ENCODE results near the gene SELENOM. TPM values are rescaled to one million over a fixed set of nuclear protein-coding genes. Genes with fewer than 3 reads are reported as not detected.
"Not testable (repeated sequence)": the region's sequence is repeated elsewhere in the genome, so short reads cannot be mapped to it uniquely, and the experiment has no call there.

Gene SELENOM
- total RNA-seq, 1 experiment from 2014 or later: 2.0 TPM

DNA sequence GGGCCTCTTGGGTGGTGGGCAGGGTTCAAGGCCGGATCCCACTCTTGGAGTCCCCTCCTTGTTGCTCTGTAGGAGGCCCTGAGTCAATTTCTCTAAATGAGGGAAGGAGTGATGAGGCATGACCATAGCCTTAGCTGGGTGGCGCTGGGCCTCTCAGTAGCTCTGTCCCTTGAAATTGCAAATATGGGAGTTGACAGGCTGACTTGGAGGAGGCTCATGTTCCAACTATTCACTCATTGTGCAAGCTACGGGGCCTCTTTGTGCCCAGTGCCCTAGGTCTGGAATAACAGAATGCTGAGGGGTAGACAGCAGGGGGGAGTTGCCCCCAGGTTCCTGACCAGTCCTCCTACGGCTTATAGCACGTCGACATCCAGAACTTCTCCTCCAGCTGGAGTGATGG is 8.0 kb downstream of the SELENOM start:
- no peaks in the 10 kb centered on the region for H3K9me3 Mint-ChIP-seq (ENCODE audit: unreplicated experiment)
- no peak overlapping the region for H3K4me3 Mint-ChIP-seq (ENCODE audit: unreplicated experiment)
- Histone ChIP-seq H3K4me1 (no peaks in the 10 kb centered on the region), H3K27me3 (replicated peaks; ENCODE audit: control insufficient read depth, insufficient read depth, low read length) (no peaks in the 10 kb centered on the region), H3K36me3 (ENCODE audit: control insufficient read depth, insufficient read depth, low read length) (no peaks in the 10 kb centered on the region; the same call in none of the 2 replicates), H3K4me3 (ENCODE audit: low read depth, low read length) (no peak overlapping the region), H3K9me3 (no peaks in the 10 kb centered on the region)
- intact Hi-C loops (cut with micrococcal nuclease; ENCODE audit: unreplicated experiment): no loop called here
- BruUV-seq (replicated peaks): no TSS peak
- no peaks in the 10 kb centered on the region for H3K4me1 Mint-ChIP-seq (ENCODE audit: low read depth, unreplicated experiment)
- POLR2A ChIA-PET: no interaction called here
- H3K27ac Mint-ChIP-seq (ENCODE audit: unreplicated experiment): no peak overlapping the region
- H3K36me3 Mint-ChIP-seq (ENCODE audit: insufficient read depth, unreplicated experiment): peaks cover 13% of the 10 kb centered on the region
- H3K27me3 Mint-ChIP-seq (ENCODE audit: insufficient read depth, unreplicated experiment): no peaks in the 10 kb centered on the region
- TF ChIP-seq, protein P1, sequence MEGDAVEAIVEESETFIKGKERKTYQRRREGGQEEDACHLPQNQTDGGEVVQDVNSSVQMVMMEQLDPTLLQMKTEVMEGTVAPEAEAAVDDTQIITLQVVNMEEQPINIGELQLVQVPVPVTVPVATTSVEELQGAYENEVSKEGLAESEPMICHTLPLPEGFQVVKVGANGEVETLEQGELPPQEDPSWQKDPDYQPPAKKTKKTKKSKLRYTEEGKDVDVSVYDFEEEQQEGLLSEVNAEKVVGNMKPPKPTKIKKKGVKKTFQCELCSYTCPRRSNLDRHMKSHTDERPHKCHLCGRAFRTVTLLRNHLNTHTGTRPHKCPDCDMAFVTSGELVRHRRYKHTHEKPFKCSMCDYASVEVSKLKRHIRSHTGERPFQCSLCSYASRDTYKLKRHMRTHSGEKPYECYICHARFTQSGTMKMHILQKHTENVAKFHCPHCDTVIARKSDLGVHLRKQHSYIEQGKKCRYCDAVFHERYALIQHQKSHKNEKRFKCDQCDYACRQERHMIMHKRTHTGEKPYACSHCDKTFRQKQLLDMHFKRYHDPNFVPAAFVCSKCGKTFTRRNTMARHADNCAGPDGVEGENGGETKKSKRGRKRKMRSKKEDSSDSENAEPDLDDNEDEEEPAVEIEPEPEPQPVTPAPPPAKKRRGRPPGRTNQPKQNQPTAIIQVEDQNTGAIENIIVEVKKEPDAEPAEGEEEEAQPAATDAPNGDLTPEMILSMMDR (IDR thresholded peaks at IDR 0.05; ENCODE audit: insufficient read depth in 1 of 2, low read depth in 1 of 2, low read length in 1 of 2, severe bottlenecking in 1 of 2, unreplicated experiment in 1 of 2): no peak
- CTCF ChIA-PET: interaction anchor here (0.7 kb wide), 1 partner anchor 131 kb away, joined by 3 read pairs; no protein-coding TSS in a partner anchor
- DNase-seq: no peak

DNA sequence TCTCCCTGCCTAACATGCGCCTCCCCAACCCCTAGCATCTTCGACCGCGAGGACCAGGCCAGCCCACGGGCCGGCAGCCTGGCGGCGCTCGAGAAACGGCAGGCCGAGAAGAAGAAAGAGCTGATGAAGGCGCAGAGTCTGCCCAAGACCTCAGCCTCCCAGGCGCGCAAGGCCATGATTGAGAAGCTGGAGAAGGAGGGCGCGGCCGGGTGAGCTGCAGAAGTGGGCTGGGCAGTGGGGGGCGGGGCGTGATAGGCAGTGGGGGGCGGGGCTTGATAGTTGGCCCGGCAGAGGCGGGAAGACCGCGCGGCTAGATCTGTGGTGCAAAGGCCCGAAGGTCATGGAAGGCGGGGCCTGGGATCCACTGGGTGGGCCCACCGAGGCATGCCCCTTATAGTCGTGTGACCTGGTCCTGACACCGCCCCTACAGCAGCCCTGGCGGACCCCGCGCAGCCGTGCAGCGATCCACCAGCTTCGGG is 8.7 kb downstream of the SELENOM start:
- Mint-ChIP-seq H3K4me3 (ENCODE audit: unreplicated experiment) (no peak overlapping the region), H3K36me3 (ENCODE audit: insufficient read depth, unreplicated experiment) (peaks cover 13% of the 10 kb centered on the region), H3K4me1 (ENCODE audit: low read depth, unreplicated experiment) (no peaks in the 10 kb centered on the region), H3K27me3 (ENCODE audit: insufficient read depth, unreplicated experiment) (no peaks in the 10 kb centered on the region), H3K9me3 (ENCODE audit: unreplicated experiment) (no peaks in the 10 kb centered on the region), H3K27ac (ENCODE audit: unreplicated experiment) (no peak overlapping the region)
- Histone ChIP-seq H3K36me3 (ENCODE audit: control insufficient read depth, insufficient read depth, low read length) (no peaks in the 10 kb centered on the region; the same call in none of the 2 replicates), H3K27me3 (replicated peaks; ENCODE audit: control insufficient read depth, insufficient read depth, low read length) (no peaks in the 10 kb centered on the region), H3K4me1 (no peaks in the 10 kb centered on the region), H3K9me3 (no peaks in the 10 kb centered on the region), H3K4me3 (ENCODE audit: low read depth, low read length) (no peak overlapping the region)
- CTCF ChIA-PET: interaction anchor here (0.7 kb wide), 1 partner anchor 132 kb away, joined by 3 read pairs; no protein-coding TSS in a partner anchor
- intact Hi-C loops (cut with micrococcal nuclease; ENCODE audit: unreplicated experiment): no loop called here
- POLR2A ChIA-PET: no interaction called here
- TF ChIP-seq, protein P1 (IDR thresholded peaks at IDR 0.05; ENCODE audit: insufficient read depth in 1 of 2, low read depth in 1 of 2, low read length in 1 of 2, severe bottlenecking in 1 of 2, unreplicated experiment in 1 of 2): no peak
- no peak for DNase-seq
- no TSS peak for BruUV-seq (replicated peaks)

DNA sequence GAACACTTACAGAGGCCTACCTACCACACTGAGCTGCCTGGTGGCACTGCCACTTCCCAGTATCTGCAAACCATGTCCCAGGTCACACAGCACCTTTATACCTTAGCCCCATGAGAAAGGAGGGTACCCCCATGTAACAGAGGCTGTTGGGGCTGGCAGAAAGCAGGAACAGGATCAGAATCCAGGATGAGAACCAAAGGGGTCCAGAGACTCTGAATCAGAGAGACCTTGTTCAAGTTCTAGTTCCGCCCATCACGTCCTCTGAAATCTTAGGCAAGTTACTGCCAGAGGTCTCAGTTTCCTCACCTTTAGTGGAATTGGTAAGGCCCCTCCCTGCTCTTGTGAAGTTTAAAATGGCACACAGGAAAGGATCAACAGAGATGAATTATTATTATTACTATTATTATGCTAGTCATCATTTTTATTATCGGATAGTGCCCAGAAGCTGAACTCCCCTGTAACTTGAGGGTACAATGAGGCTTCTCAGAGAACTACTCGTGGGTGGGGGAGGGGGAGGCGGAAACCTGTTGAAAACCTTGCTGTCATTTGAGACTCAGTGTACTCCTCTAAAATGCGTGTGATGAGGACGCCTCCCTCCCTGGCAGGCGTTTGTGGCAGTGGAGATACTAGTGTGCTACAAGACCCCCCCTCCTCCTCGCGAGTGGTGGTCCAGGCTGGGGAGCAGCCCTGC is 9.3 kb downstream of the SELENOM start:
- Histone ChIP-seq H3K9me3 (no peaks in the 10 kb centered on the region), H3K4me3 (ENCODE audit: low read depth, low read length) (no peak overlapping the region), H3K36me3 (ENCODE audit: control insufficient read depth, insufficient read depth, low read length) (no peaks in the 10 kb centered on the region; the same call in none of the 2 replicates), H3K4me1 (no peaks in the 10 kb centered on the region), H3K27me3 (replicated peaks; ENCODE audit: control insufficient read depth, insufficient read depth, low read length) (no peaks in the 10 kb centered on the region)
- intact Hi-C loops (cut with micrococcal nuclease; ENCODE audit: unreplicated experiment): no loop called here
- no peak overlapping the region for H3K27ac Mint-ChIP-seq (ENCODE audit: unreplicated experiment)
- CTCF ChIA-PET: no interaction called here
- no peaks in the 10 kb centered on the region for H3K4me1 Mint-ChIP-seq (ENCODE audit: low read depth, unreplicated experiment)
- H3K9me3 Mint-ChIP-seq (ENCODE audit: unreplicated experiment): no peaks in the 10 kb centered on the region
- BruUV-seq (replicated peaks): no TSS peak
- no peaks in the 10 kb centered on the region for H3K27me3 Mint-ChIP-seq (ENCODE audit: insufficient read depth, unreplicated experiment)
- POLR2A ChIA-PET: no interaction called here
- H3K36me3 Mint-ChIP-seq (ENCODE audit: insufficient read depth, unreplicated experiment): peaks cover 13% of the 10 kb centered on the region
- DNase-seq: no peak
- TF ChIP-seq, protein P1 (IDR thresholded peaks at IDR 0.05; ENCODE audit: insufficient read depth in 1 of 2, low read depth in 1 of 2, low read length in 1 of 2, severe bottlenecking in 1 of 2, unreplicated experiment in 1 of 2): no peak
- no peak overlapping the region for H3K4me3 Mint-ChIP-seq (ENCODE audit: unreplicated experiment)

DNA sequence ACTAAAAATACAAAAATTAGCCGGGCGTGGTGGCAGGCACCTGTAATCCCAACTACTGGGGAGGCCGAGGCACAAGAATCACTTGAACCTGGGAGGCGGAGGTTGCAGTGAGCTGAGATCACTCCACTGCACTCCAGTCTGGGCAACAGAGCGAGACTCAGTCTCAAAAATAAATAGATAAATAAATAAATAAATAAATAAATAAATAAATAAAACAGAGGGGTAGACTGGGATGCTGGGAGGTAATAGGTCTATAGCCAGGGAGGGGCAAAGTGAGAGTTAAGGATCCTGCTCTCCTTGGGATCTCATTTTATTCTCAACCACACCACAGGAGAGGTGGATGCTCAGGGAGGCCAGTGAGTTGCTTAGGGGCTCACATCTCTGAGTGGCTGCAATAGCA is 9.8 kb downstream of the SELENOM start:
- intact Hi-C loops (cut with micrococcal nuclease; ENCODE audit: unreplicated experiment); BruUV-seq (replicated peaks); DNase-seq: not testable (repeated sequence)

More for the DNA sequence above, 9.8 kb downstream of the SELENOM start:
- H3K36me3 ChIP-seq (ENCODE audit: control insufficient read depth, insufficient read depth, low read length); H3K27me3 Mint-ChIP-seq (ENCODE audit: insufficient read depth, unreplicated experiment); H3K9me3 Mint-ChIP-seq (ENCODE audit: unreplicated experiment); H3K4me3 Mint-ChIP-seq (ENCODE audit: unreplicated experiment); H3K4me1 ChIP-seq; H3K4me3 ChIP-seq (ENCODE audit: low read depth, low read length); H3K27me3 ChIP-seq (replicated peaks; ENCODE audit: control insufficient read depth, insufficient read depth, low read length); H3K9me3 ChIP-seq; H3K27ac Mint-ChIP-seq (ENCODE audit: unreplicated experiment); POLR2A ChIA-PET; H3K4me1 Mint-ChIP-seq (ENCODE audit: low read depth, unreplicated experiment); CTCF ChIA-PET: not testable (repeated sequence)
- peaks cover 13% of the 10 kb centered on the region for H3K36me3 Mint-ChIP-seq (ENCODE audit: insufficient read depth, unreplicated experiment)
